HepG2 (cell line): ENCODE measurements around the gene SAA1. TPM values are rescaled to one million over a fixed set of nuclear protein-coding genes. Genes with fewer than 3 reads are reported as not detected.

Source experiments
- ARID4A ChIP-seq: sonication (generic); formaldehyde crosslinking; IDR thresholded peaks from 2 replicates; pipeline ENCODE4 v1.5.0; 2020; ENCODE audit warnings: mild to moderate bottlenecking, missing genetic modification reagents, borderline replicate concordance
- KLF13 ChIP-seq: sonication (generic); formaldehyde crosslinking; IDR thresholded peaks from 2 replicates; pipeline ENCODE4 v1.4.0; 2020; ENCODE audit warnings: mild to moderate bottlenecking, missing genetic modification reagents
- NR0B2 ChIP-seq: sonication (generic); formaldehyde crosslinking; IDR thresholded peaks from 2 replicates; pipeline ENCODE4 v1.4.0; 2020; ENCODE audit warnings: mild to moderate bottlenecking, missing genetic modification reagents
- PHF8 ChIP-seq: sonication (generic); formaldehyde crosslinking; IDR thresholded peaks from 2 replicates; pipeline ENCODE4 v1.5.0; 2020; ENCODE audit warnings: missing genetic modification reagents
- TFE3 ChIP-seq: IDR thresholded peaks from 2 replicates; pipeline ENCODE4 v1.6.1; 2016
- ZHX2 ChIP-seq, 2 experiments: sonication (generic) in 1 of 2; formaldehyde crosslinking in 1 of 2; IDR thresholded peaks; 2 replicates each; pipeline versions ENCODE4 v1.6.1 to v1.9.0; 2014 to 2022; ENCODE audit warnings: antibody characterized with exemption in 1 of 2, borderline replicate concordance in 1 of 2, inconsistent platforms in 1 of 2, low read depth in 1 of 2, missing genetic modification reagents in 1 of 2
- ZNF10 ChIP-seq: sonication (generic); formaldehyde crosslinking; IDR thresholded peaks from 2 replicates; pipeline ENCODE4 v1.4.0; 2020; ENCODE audit warnings: mild to moderate bottlenecking, low read depth, missing genetic modification reagents, borderline replicate concordance
- ZNF281 ChIP-seq: sonication (generic); formaldehyde crosslinking; IDR thresholded peaks from 2 replicates; pipeline ENCODE4 v1.4.0; 2020; ENCODE audit warnings: missing genetic modification reagents, borderline replicate concordance
- ZNF619 ChIP-seq: sonication (generic); formaldehyde crosslinking; IDR thresholded peaks from 2 replicates; pipeline ENCODE4 v1.4.0; 2020; ENCODE audit warnings: mild to moderate bottlenecking, missing genetic modification reagents
- ZNF652 ChIP-seq: IDR thresholded peaks from 2 replicates; pipeline ENCODE4 v1.6.1; 2016; ENCODE audit warnings: low read depth, borderline replicate concordance
- polyA plus RNA-seq, 8 experiments: library from polyadenylated mRNA; depleted of rRNA in 3 of 8; stranded (reverse) in 7 of 8; unstranded in 1 of 8; fragments of >200 nt; fragmentation: Illumina TruSeq in 4 of 8; extraction: Trizol in 4 of 8; gene quantifications; 2 replicates each; pipeline versions ENCODE4 v1.2.1 to v1.2.3, GENCODE V29; 2011 to 2016; ENCODE audit warnings: low read depth in 4 of 8, missing spikeins in 1 of 8, mixed read lengths in 1 of 8; ENCODE audit not compliant: insufficient read depth in 1 of 8
- total RNA-seq, 5 experiments: library from RNA; depleted of rRNA; stranded (reverse); fragments of >200 nt; fragmentation: Illumina TruSeq; extraction: Trizol; gene quantifications; 2 replicates each; pipeline ENCODE4 v1.2.3, GENCODE V29; 2016; ENCODE audit warnings: low read depth in 1 of 5

Gene SAA1
- total and polyA plus RNA-seq, 2 of the 13 experiments (the other 11 are each of a cell fraction or from before 2014, with no cell fraction given), result not detected

- TF ChIP-seq ZHX2 (IDR thresholded peaks at IDR 0.05; ENCODE audit: low read depth) (no peak), ZHX2 (CRISPR knock-in tag; IDR thresholded peaks at IDR 0.05; ENCODE audit: borderline replicate concordance) (peak; percentile 41; the same call in 1 of the 2 replicates), ZNF281 (CRISPR knock-in tag) (peak; percentile 24; the same call in 1 of the 2 replicates), ZNF619 (CRISPR knock-in tag) (no peak), KLF13 (CRISPR knock-in tag) (no peak), ZNF10 (no peak), ZNF652 (CRISPR knock-in tag) (peak; percentile 53; the same call in 1 of the 2 replicates), PHF8 (CRISPR knock-in tag) (peak; percentile 26; the same call in 1 of the 2 replicates), TFE3 (CRISPR knock-in tag) (peak; percentile 79), ARID4A (peak; percentile 44; the same call in 1 of the 2 replicates), NR0B2 (no peak)
Observed at GRCh38 chr11:18223591-18224387, 42.3 kb upstream of the SAA1 start (continued).
